ENCODE data around the gene GRHPR.
"Not testable (repeated sequence)": the region's sequence is repeated elsewhere in the genome, so short reads cannot be mapped to it uniquely, and the experiment has no call there.

Gene GRHPR

GRCh38 chr9:37451628-37452027 is 29.1 kb downstream of the GRHPR start:
- no peak for DNase-seq

- DNase-seq, result no peak
These were observed 30.1 kb downstream of the GRHPR start for GRCh38 chr9:37452611-37453010.

GRCh38 chr9:37453827-37454226 is 31.3 kb downstream of the GRHPR start:
- DNase-seq, result no peak

- no peak for DNase-seq
These were observed 31.7 kb downstream of the GRHPR start for GRCh38 chr9:37454238-37454637.

GRCh38 chr9:37455884-37456647 is 33.6 kb downstream of the GRHPR start:
- DNase-seq, result no peak

- DNase-seq, result no peak
These were observed 34.3 kb downstream of the GRHPR start for GRCh38 chr9:37456817-37457216.

GRCh38 chr9:37464006-37464405 is 41.5 kb downstream of the GRHPR start:
- DNase-seq, result no peak

GRCh38 chr9:37464426-37465248 is 42.1 kb downstream of the GRHPR start:
- peak; percentile 50 for DNase-seq

- peak; percentile 97 for DNase-seq
These were observed 42.9 kb downstream of the GRHPR start, which contains the start of gene ZBTB5 for GRCh38 chr9:37465249-37466036. Gene ZBTB5 (minus strand): TSS chr9:37465450. CDS start chr9:37442551, 22,899 bp downstream.

GRCh38 chr9:37466037-37466709 is 43.7 kb downstream of the GRHPR start:
- DNase-seq, result peak; percentile 30

GRCh38 chr9:37467530-37467929 is 45.0 kb downstream of the GRHPR start:
- not testable (repeated sequence) for DNase-seq

GRCh38 chr9:37468620-37469019 is 46.1 kb downstream of the GRHPR start:
- no peak for DNase-seq

- DNase-seq, result no peak
These were observed 49.6 kb downstream of the GRHPR start for GRCh38 chr9:37471942-37472684.

GRCh38 chr9:37473982-37474381 is 51.5 kb downstream of the GRHPR start:
- not testable (repeated sequence) for DNase-seq

- no peak for DNase-seq
These were observed 51.9 kb downstream of the GRHPR start for GRCh38 chr9:37474438-37474837.

- no peak for DNase-seq
These were observed 54.4 kb downstream of the GRHPR start for GRCh38 chr9:37476930-37477329.

- DNase-seq, result not testable (repeated sequence)
These were observed 54.9 kb downstream of the GRHPR start for GRCh38 chr9:37477443-37477842.

- DNase-seq, result not testable (repeated sequence)
These were observed 55.6 kb downstream of the GRHPR start for GRCh38 chr9:37477987-37478619.

GRCh38 chr9:37480759-37481158 is 58.3 kb downstream of the GRHPR start:
- DNase-seq, result no peak

- peak; percentile 97 for DNase-seq
These were observed 63.1 kb downstream of the GRHPR start, which contains the start of gene POLR1E for GRCh38 chr9:37485389-37486255. Gene POLR1E (plus strand): TSS chr9:37485948. CDS start chr9:37486048, 100 bp downstream.

All from stimulated activated CD4-positive, alpha-beta T cell treated with anti-CD3 and anti-CD28 coated beads, Interleukin-12 subunit alpha, Interleukin-12 subunit beta, amount 100 ng/mL, for 4 hours (primary cell).